Thyroid gland (tissue), 4 donors: ENCODE results near the gene PCDHA1. TPM values are rescaled to one million over a fixed set of nuclear protein-coding genes. Genes with fewer than 3 reads are reported as not detected.
"Not testable (repeated sequence)": the region's sequence is repeated elsewhere in the genome, so short reads cannot be mapped to it uniquely, and the experiment has no call there.

ENCODE experiments used
- DNase-seq, 2 donors: peaks; one replicate each; pipeline ENCODE4 v3.0.0-alpha.2; 2019
- H3K27ac ChIP-seq, 3 donors: fragments of 200-600 bp; sonication (generic); 1 replicate in 2 of 3; 2 replicates in 1 of 3; pipeline ENCODE4 v1.5.1; 2016 to 2019; ENCODE audit warnings: mild to moderate bottlenecking in 1 of 3, moderate library complexity in 1 of 3
- H3K27me3 ChIP-seq: fragments of 200-600 bp; sonication (generic); one replicate; pipeline ENCODE4 v1.5.1; 2019
- H3K36me3 ChIP-seq, 2 donors: fragments of 200-600 bp; sonication (generic); one replicate each; pipeline ENCODE4 v1.5.1; 2016 to 2019
- H3K4me1 ChIP-seq, 2 donors: fragments of 200-600 bp; sonication (generic); one replicate each; pipeline ENCODE4 v1.5.1; 2017 to 2019
- H3K4me3 ChIP-seq, 3 donors: fragments of 200-600 bp; sonication (generic); replicated peaks in 1 of 3; 1 replicate in 2 of 3; 2 replicates in 1 of 3; pipeline ENCODE4 v1.5.1; 2016; ENCODE audit warnings: mild to moderate bottlenecking in 1 of 3
- H3K9me3 ChIP-seq: fragments of 200-600 bp; sonication (generic); one replicate; pipeline ENCODE4 v1.5.1; 2017
- CTCF ChIP-seq, 6 experiments: fragments of 200-600 bp in 3 of 6; fragments of 450-650 bp in 3 of 6; sonication (generic) in 3 of 6; IDR thresholded peaks; one replicate each; pipeline ENCODE4 v1.5.1; 2016 to 2019; ENCODE audit warnings: antibody characterized with exemption in 6 of 6, mild to moderate bottlenecking in 2 of 6, inconsistent platforms in 1 of 6, moderate library complexity in 1 of 6
- POLR2A ChIP-seq, 2 donors: fragments of 450-650 bp; IDR thresholded peaks; one replicate each; pipeline ENCODE4 v1.6.1; 2017; ENCODE audit warnings: antibody characterized with exemption in 2 of 2, mild to moderate bottlenecking in 2 of 2, moderate library complexity in 1 of 2
- WGBS, 2 donors: methylation state at CpG; one replicate each; pipeline ENCODE4 v1.1.5; 2017; 5-methylcytosine and 5-hydroxymethylcytosine counted together
- intact Hi-C: fragments of 100-400 bp; cut with DNase I; formaldehyde crosslinking; loops from one replicate; pipeline ENCODE4 v1.15.1; 2023
- total RNA-seq, 4 donors: library from RNA; depleted of rRNA; stranded (reverse); fragments of >200 nt; gene quantifications; one replicate each; pipeline ENCODE4 v1.2.3, GENCODE V29; 2016

The PCDHA1 gene
- total RNA-seq, 4 donors from 2014 or later: 0.13 TPM; not detected in 3

- H3K36me3 ChIP-seq: no peaks in the 10 kb centered on the region
- no peaks in the 10 kb centered on the region for H3K27me3 ChIP-seq
- H3K4me1 ChIP-seq: no peaks in the 10 kb centered on the region
- TF ChIP-seq POLR2A (IDR thresholded peaks at IDR 0.05) (no peak), CTCF (IDR thresholded peaks at IDR 0.05) (peak in 1 of 6 experiments; percentile 1)
- no peaks in the 10 kb centered on the region for H3K9me3 ChIP-seq
- no peak for DNase-seq
- WGBS, 2 donors: 24 to 25% methylated on average over 6 of the region's 6 CpGs
- no peak overlapping the region for H3K4me3 ChIP-seq
- no peak overlapping the region for H3K27ac ChIP-seq
- intact Hi-C loops: no loop called here
These were observed 36.3 kb downstream of the PCDHA1 start for GRCh38 chr5:140822281-140822629.

- H3K4me3 ChIP-seq, H3K4me1 ChIP-seq, H3K36me3 ChIP-seq, intact Hi-C loops, H3K27me3 ChIP-seq, DNase-seq, H3K9me3 ChIP-seq, H3K27ac ChIP-seq: not testable (repeated sequence)
- 16 to 62% methylated on average over 2 to 11 of the region's 48 CpGs for WGBS, 2 donors
These were observed 37.0 kb downstream of the PCDHA1 start for GRCh38 chr5:140822969-140823368.

GRCh38 chr5:140823475-140823874 is 37.5 kb downstream of the PCDHA1 start:
- TF ChIP-seq CTCF (IDR thresholded peaks at IDR 0.05) (no peak), POLR2A (IDR thresholded peaks at IDR 0.05) (no peak)
- intact Hi-C loops: no loop called here
- Histone ChIP-seq H3K4me1 (no peaks in the 10 kb centered on the region), H3K4me3 (no peak overlapping the region), H3K27me3 (peaks cover 7% of the 10 kb centered on the region), H3K36me3 (no peaks in the 10 kb centered on the region), H3K9me3 (no peaks in the 10 kb centered on the region), H3K27ac (no peak overlapping the region)
- 44 to 64% methylated on average over 18 to 22 of the region's 38 CpGs for WGBS, 2 donors
- DNase-seq: no peak

GRCh38 chr5:140827704-140828361 is 41.9 kb downstream of the PCDHA1 start, which contains the start of gene PCDHA6:
Gene PCDHA6 (plus strand): TSS chr5:140827960. CDS start chr5:140828092, 132 bp downstream.
- WGBS, 2 donors: 14 to 17% methylated on average over 17 to 25 of the region's 27 CpGs
- no peaks in the 10 kb centered on the region for H3K36me3 ChIP-seq
- intact Hi-C loops: no loop called here
- H3K27me3 ChIP-seq: peaks cover 7% of the 10 kb centered on the region
- no peak for DNase-seq
- no peak within 1 kb of the TSS for H3K27ac ChIP-seq
- no peak for TF ChIP-seq POLR2A (IDR thresholded peaks at IDR 0.05)
- peak in 2 of 6 experiments; percentile 1 to 20 for TF ChIP-seq CTCF (IDR thresholded peaks at IDR 0.05)
- H3K9me3 ChIP-seq: no peaks in the 10 kb centered on the region
- H3K4me3 ChIP-seq: peak within 1 kb of the TSS in 1 of 3 donors; percentile 11
- H3K4me1 ChIP-seq: no peaks in the 10 kb centered on the region

- no peak for DNase-seq
- intact Hi-C loops: no loop called here
- Histone ChIP-seq H3K4me3 (peak overlapping the region in 1 of 3 donors; percentile 11), H3K27ac (no peak overlapping the region), H3K4me1 (no peaks in the 10 kb centered on the region), H3K9me3 (no peaks in the 10 kb centered on the region), H3K36me3 (no peaks in the 10 kb centered on the region), H3K27me3 (peaks cover 7% of the 10 kb centered on the region)
- WGBS, 2 donors: 14 to 18% methylated on average over 16 to 18 of the region's 18 CpGs
- TF ChIP-seq CTCF (IDR thresholded peaks at IDR 0.05): no peak
- no peak for TF ChIP-seq POLR2A (IDR thresholded peaks at IDR 0.05)
These were observed 42.4 kb downstream of the PCDHA1 start for GRCh38 chr5:140828362-140828737.

GRCh38 chr5:140829511-140830501 is 43.9 kb downstream of the PCDHA1 start:
- H3K4me3 ChIP-seq, H3K27ac ChIP-seq, DNase-seq, H3K9me3 ChIP-seq, H3K36me3 ChIP-seq, intact Hi-C loops, H3K27me3 ChIP-seq, H3K4me1 ChIP-seq: not testable (repeated sequence)
- 30 to 44% methylated on average over 26 to 39 of the region's 106 CpGs for WGBS, 2 donors
